Activated CD4-positive, alpha-beta T cell treated with anti-CD3 and anti-CD28 coated beads, Interleukin-2, amount 10 ng/mL, durations not matched to agents 24 days and 14 days (primary cell): ENCODE data around the gene WASF3. TPM values are rescaled to one million over a fixed set of nuclear protein-coding genes. Genes with fewer than 3 reads are reported as not detected.

Experiments used
- DNase-seq: peaks from one replicate; pipeline ENCODE4 v3.0.0; 2022
- H3K27ac Mint-ChIP-seq: one replicate; pipeline ENCODE4 v1.8.0; 2022; ENCODE audit warnings: mild to moderate bottlenecking, mixed read lengths
- H3K27me3 Mint-ChIP-seq: one replicate; pipeline ENCODE4 v1.8.0; 2022; ENCODE audit warnings: mixed read lengths
- H3K36me3 Mint-ChIP-seq: one replicate; pipeline ENCODE4 v1.8.0; 2022; ENCODE audit warnings: low read depth, mild to moderate bottlenecking, mixed read lengths
- H3K4me1 Mint-ChIP-seq: one replicate; pipeline ENCODE4 v1.8.0; 2021; ENCODE audit warnings: mixed read lengths
- H3K4me3 Mint-ChIP-seq: one replicate; pipeline ENCODE4 v1.8.0; 2022; ENCODE audit warnings: mild to moderate bottlenecking, moderate library complexity, mixed read lengths
- H3K9me3 Mint-ChIP-seq: one replicate; pipeline ENCODE4 v1.8.0; 2021; ENCODE audit warnings: mixed read lengths
- intact Hi-C: fragments of 100-400 bp; cut with micrococcal nuclease; formaldehyde crosslinking; loops from one replicate; pipeline ENCODE4 v1.15.1; 2023
- total RNA-seq: library from RNA; stranded (reverse); gene quantifications from 2 replicates; pipeline ENCODE4 v1.2.3, GENCODE V29; 2022

Gene WASF3
- total RNA-seq, 1 donor from 2014 or later, result 0.07 TPM

GRCh38 chr13:26534036-26534726, 23.3 kb upstream of the WASF3 start:
- DNase-seq, result no peak
- Mint-ChIP-seq H3K4me3 (no peak overlapping the region), H3K27ac (no peak overlapping the region), H3K9me3 (no peaks in the 10 kb centered on the region), H3K36me3 (no peaks in the 10 kb centered on the region), H3K27me3 (no peaks in the 10 kb centered on the region), H3K4me1 (no peaks in the 10 kb centered on the region)
- intact Hi-C loops, result no loop called here

- Mint-ChIP-seq H3K4me3 (no peak overlapping the region), H3K36me3 (no peaks in the 10 kb centered on the region), H3K9me3 (no peaks in the 10 kb centered on the region), H3K27ac (no peak overlapping the region), H3K27me3 (peaks cover 4% of the 10 kb centered on the region), H3K4me1 (no peaks in the 10 kb centered on the region)
- DNase-seq, result no peak
- intact Hi-C loops, result no loop called here
Measured at GRCh38 chr13:26538363-26539317, 18.8 kb upstream of the WASF3 start.

GRCh38 chr13:26539738-26540292, 17.7 kb upstream of the WASF3 start:
- no peaks in the 10 kb centered on the region for H3K4me1 Mint-ChIP-seq
- no peaks in the 10 kb centered on the region for H3K9me3 Mint-ChIP-seq
- no peaks in the 10 kb centered on the region for H3K36me3 Mint-ChIP-seq
- H3K4me3 Mint-ChIP-seq, result no peak overlapping the region
- DNase-seq, result no peak
- peaks cover 4% of the 10 kb centered on the region for H3K27me3 Mint-ChIP-seq
- intact Hi-C loops, result no loop called here
- no peak overlapping the region for H3K27ac Mint-ChIP-seq

- Mint-ChIP-seq H3K9me3 (no peaks in the 10 kb centered on the region), H3K4me1 (no peaks in the 10 kb centered on the region), H3K27me3 (peaks cover 4% of the 10 kb centered on the region), H3K27ac (no peak overlapping the region), H3K36me3 (no peaks in the 10 kb centered on the region), H3K4me3 (no peak overlapping the region)
- DNase-seq, result no peak
- intact Hi-C loops, result no loop called here
Measured at GRCh38 chr13:26540334-26540733, 17.1 kb upstream of the WASF3 start.

GRCh38 chr13:26541041-26541440, 16.4 kb upstream of the WASF3 start:
- H3K4me3 Mint-ChIP-seq, result no peak overlapping the region
- no peak overlapping the region for H3K27ac Mint-ChIP-seq
- H3K36me3 Mint-ChIP-seq, result no peaks in the 10 kb centered on the region
- no peaks in the 10 kb centered on the region for H3K9me3 Mint-ChIP-seq
- DNase-seq, result no peak
- intact Hi-C loops, result no loop called here
- peaks cover 4% of the 10 kb centered on the region for H3K27me3 Mint-ChIP-seq
- no peaks in the 10 kb centered on the region for H3K4me1 Mint-ChIP-seq

- Mint-ChIP-seq H3K4me1 (no peaks in the 10 kb centered on the region), H3K9me3 (no peaks in the 10 kb centered on the region), H3K4me3 (no peak overlapping the region), H3K27ac (no peak overlapping the region), H3K36me3 (no peaks in the 10 kb centered on the region), H3K27me3 (peaks cover 4% of the 10 kb centered on the region)
- intact Hi-C loops, result no loop called here
- no peak for DNase-seq
Measured at GRCh38 chr13:26541678-26542568, 15.6 kb upstream of the WASF3 start.

- no peak overlapping the region for H3K4me3 Mint-ChIP-seq
- no peaks in the 10 kb centered on the region for H3K9me3 Mint-ChIP-seq
- H3K27ac Mint-ChIP-seq, result no peak overlapping the region
- H3K36me3 Mint-ChIP-seq, result no peaks in the 10 kb centered on the region
- DNase-seq, result no peak
- H3K4me1 Mint-ChIP-seq, result no peaks in the 10 kb centered on the region
- H3K27me3 Mint-ChIP-seq, result peaks cover 4% of the 10 kb centered on the region
- intact Hi-C loops, result no loop called here
Measured at GRCh38 chr13:26544707-26545106, 12.8 kb upstream of the WASF3 start.

GRCh38 chr13:26548205-26548765, 9.2 kb upstream of the WASF3 start:
- Mint-ChIP-seq H3K4me3 (no peak overlapping the region), H3K27ac (no peak overlapping the region), H3K27me3 (peaks cover 6% of the 10 kb centered on the region), H3K9me3 (no peaks in the 10 kb centered on the region), H3K36me3 (no peaks in the 10 kb centered on the region), H3K4me1 (no peaks in the 10 kb centered on the region)
- intact Hi-C loops, result no loop called here
- no peak for DNase-seq

GRCh38 chr13:26549713-26550112, 7.8 kb upstream of the WASF3 start:
- no peak overlapping the region for H3K27ac Mint-ChIP-seq
- H3K4me1 Mint-ChIP-seq, result no peaks in the 10 kb centered on the region
- no peaks in the 10 kb centered on the region for H3K9me3 Mint-ChIP-seq
- intact Hi-C loops, result no loop called here
- no peak for DNase-seq
- H3K36me3 Mint-ChIP-seq, result no peaks in the 10 kb centered on the region
- H3K4me3 Mint-ChIP-seq, result no peak overlapping the region
- H3K27me3 Mint-ChIP-seq, result peaks cover 6% of the 10 kb centered on the region

- H3K27ac Mint-ChIP-seq, result no peak overlapping the region
- DNase-seq, result peak; percentile 26
- no peaks in the 10 kb centered on the region for H3K4me1 Mint-ChIP-seq
- intact Hi-C loops, result no loop called here
- no peaks in the 10 kb centered on the region for H3K36me3 Mint-ChIP-seq
- H3K27me3 Mint-ChIP-seq, result peaks cover 20% of the 10 kb centered on the region
- no peak overlapping the region for H3K4me3 Mint-ChIP-seq
- H3K9me3 Mint-ChIP-seq, result no peaks in the 10 kb centered on the region
Measured at GRCh38 chr13:26551255-26551860, 6.1 kb upstream of the WASF3 start.

GRCh38 chr13:26555413-26555812, 2.1 kb upstream of the WASF3 start:
- Mint-ChIP-seq H3K27ac (no peak overlapping the region), H3K9me3 (no peaks in the 10 kb centered on the region), H3K36me3 (no peaks in the 10 kb centered on the region), H3K4me3 (no peak overlapping the region), H3K4me1 (no peaks in the 10 kb centered on the region), H3K27me3 (peaks cover 36% of the 10 kb centered on the region)
- DNase-seq, result no peak
- intact Hi-C loops, result no loop called here

GRCh38 chr13:26557051-26557392, 461 bp upstream of the WASF3 start:
- H3K9me3 Mint-ChIP-seq, result no peaks in the 10 kb centered on the region
- no peak for DNase-seq
- intact Hi-C loops, result no loop called here
- H3K27me3 Mint-ChIP-seq, result peaks cover 30% of the 10 kb centered on the region
- no peak overlapping the region for H3K27ac Mint-ChIP-seq
- no peaks in the 10 kb centered on the region for H3K4me1 Mint-ChIP-seq
- peak overlapping the region; percentile 11 for H3K4me3 Mint-ChIP-seq
- no peaks in the 10 kb centered on the region for H3K36me3 Mint-ChIP-seq
